Lung (tissue), 12 donors: ENCODE results near the gene PROM2. TPM values are rescaled to one million over a fixed set of nuclear protein-coding genes. Genes with fewer than 3 reads are reported as not detected.

Source experiments
- ATAC-seq: fragments of 200-7000 bp; cut with Tn5 transposase; one replicate; pipeline ENCODE4 v1.9.1; 2020; ENCODE audit warnings: moderate number of reproducible peaks; ENCODE audit not compliant: insufficient read depth, low FRiP score
- DNase-seq, 3 donors: peaks; one replicate each; pipeline ENCODE4 v3.0.0-alpha.2; 2013 to 2017
- H3K27ac ChIP-seq, 2 donors: one replicate each; pipeline ENCODE4 v1.5.1; 2013; ENCODE audit warnings: mild to moderate bottlenecking in 2 of 2, moderate library complexity in 2 of 2, control low read depth in 1 of 2, inconsistent platforms in 1 of 2, low read depth in 1 of 2, low read length in 1 of 2
- H3K27me3 ChIP-seq, 3 donors: one replicate each; pipeline ENCODE4 v1.5.1; 2013; ENCODE audit warnings: low read length in 2 of 3; ENCODE audit not compliant: control insufficient read depth in 3 of 3, insufficient read depth in 3 of 3
- H3K36me3 ChIP-seq, 4 donors: one replicate each; pipeline ENCODE4 v1.5.1; 2013; ENCODE audit warnings: low read length in 4 of 4, mild to moderate bottlenecking in 1 of 4, moderate library complexity in 1 of 4; ENCODE audit not compliant: control insufficient read depth in 4 of 4, insufficient read depth in 4 of 4
- H3K4me1 ChIP-seq, 5 donors: one replicate each; pipeline ENCODE4 v1.5.1; 2013; ENCODE audit warnings: low read length in 5 of 5, mild to moderate bottlenecking in 2 of 5, moderate library complexity in 1 of 5; ENCODE audit not compliant: control insufficient read depth in 5 of 5, insufficient read depth in 5 of 5
- H3K4me3 ChIP-seq: one replicate; pipeline ENCODE4 v1.5.1; 2013; ENCODE audit warnings: mild to moderate bottlenecking, control low read depth, moderate library complexity
- H3K9ac ChIP-seq, 2 donors: one replicate each; pipeline ENCODE4 v1.5.1; 2013; ENCODE audit warnings: low read length in 2 of 2, control low read depth in 1 of 2; ENCODE audit not compliant: insufficient read depth in 1 of 2
- H3K9me3 ChIP-seq, 4 donors: one replicate each; pipeline ENCODE4 v1.5.1; 2013; ENCODE audit warnings: low read length in 3 of 4, mild to moderate bottlenecking in 1 of 4, moderate library complexity in 1 of 4; ENCODE audit not compliant: control insufficient read depth in 4 of 4, insufficient read depth in 3 of 4
- CTCF ChIP-seq: IDR thresholded peaks from 2 replicates; pipeline ENCODE4 v1.5.1; 2012; ENCODE audit warnings: mild to moderate bottlenecking; ENCODE audit errors: control extremely low read depth, extremely low read depth
- WGBS, 2 donors: extraction: QIAGEN DNeasy Blood & Tissue Kit; methylation state at CpG; one replicate each; pipeline ENCODE4 v1.1.7; 2013; 5-methylcytosine and 5-hydroxymethylcytosine counted together
- polyA plus RNA-seq, 2 donors: library from polyadenylated mRNA; stranded (reverse); fragments of 200-250 nt; gene quantifications; one replicate each; pipeline ENCODE4 v1.2.1, GENCODE V29; 2013
- total RNA-seq, 2 donors: library from RNA; depleted of rRNA in 1 of 2; stranded (reverse); fragments of >200 nt in 1 of 2; gene quantifications; one replicate each; pipeline ENCODE4 v1.2.1, GENCODE V29; 2014 to 2021
- donor health status: control.
- donor health status: control.
- donor health status: Bipolar disorder and iron deficiency.
- donor health status: healthy.
- donor health status: DM: yes; HTN: yes; CAD: no.

The PROM2 gene
- total and polyA plus RNA-seq, 4 donors = 4.1 to 11.5 (median 5.2) TPM

- Histone ChIP-seq H3K27ac (no peak overlapping the region), H3K36me3 (no peaks in the 10 kb centered on the region), H3K9ac (no peak overlapping the region), H3K9me3 (no peaks in the 10 kb centered on the region), H3K27me3 (no peaks in the 10 kb centered on the region), H3K4me1 (no peaks in the 10 kb centered on the region), H3K4me3 (no peak overlapping the region)
- no peak for ATAC-seq
- DNase-seq = no peak
- 91% methylated on average over 4 of the region's 4 CpGs for WGBS, 2 donors
- TF ChIP-seq CTCF = no peak
Observed at GRCh38 chr2:95283562-95283961, 9.3 kb downstream of the PROM2 start.

GRCh38 chr2:95284886-95285541, 10.8 kb downstream of the PROM2 start:
- H3K27me3 ChIP-seq = no peaks in the 10 kb centered on the region
- WGBS, 2 donors = 90 to 91% methylated on average over 13 of the region's 13 CpGs
- H3K4me3 ChIP-seq = no peak overlapping the region
- no peak for ATAC-seq
- no peaks in the 10 kb centered on the region for H3K36me3 ChIP-seq
- DNase-seq = no peak
- H3K4me1 ChIP-seq = no peaks in the 10 kb centered on the region
- TF ChIP-seq CTCF = no peak
- no peak overlapping the region for H3K9ac ChIP-seq
- H3K9me3 ChIP-seq = peaks cover 0 to under 1% (median 0%) of the 10 kb centered on the region in 4 donors
- no peak overlapping the region for H3K27ac ChIP-seq

GRCh38 chr2:95285542-95285932, 11.3 kb downstream of the PROM2 start:
- DNase-seq = no peak
- Histone ChIP-seq H3K36me3 (no peaks in the 10 kb centered on the region), H3K9me3 (peaks cover 0 to 5% (median 0%) of the 10 kb centered on the region in 4 donors), H3K27me3 (no peaks in the 10 kb centered on the region), H3K4me3 (no peak overlapping the region), H3K27ac (no peak overlapping the region), H3K9ac (no peak overlapping the region), H3K4me1 (no peaks in the 10 kb centered on the region)
- TF ChIP-seq CTCF = no peak
- WGBS, 2 donors = 64 to 70% methylated on average over 4 of the region's 4 CpGs
- no peak for ATAC-seq

DNA sequence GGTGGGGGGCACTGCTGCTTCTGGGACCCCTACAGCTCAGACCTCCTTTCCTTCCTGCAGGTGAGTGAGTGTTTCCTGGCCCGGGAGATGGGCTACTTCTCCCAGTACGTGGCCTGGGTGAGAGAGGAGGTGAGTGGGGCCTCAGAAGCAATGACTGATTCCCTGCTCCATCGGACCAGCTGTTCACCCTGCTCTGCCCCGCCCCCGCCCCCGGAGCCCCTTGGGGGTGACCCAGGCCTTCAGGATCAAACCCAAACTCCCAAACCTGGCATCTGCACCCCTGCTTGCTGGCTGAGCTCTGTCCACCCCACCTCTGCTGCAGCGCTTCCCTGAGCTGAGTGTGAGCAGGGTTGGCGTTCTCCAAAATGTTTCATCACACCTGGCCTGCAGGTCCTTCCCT, 13.1 kb downstream of the PROM2 start:
- no peaks in the 10 kb centered on the region for H3K4me1 ChIP-seq
- H3K36me3 ChIP-seq = no peaks in the 10 kb centered on the region
- no peak overlapping the region for H3K27ac ChIP-seq
- ATAC-seq (no peak), DNase-seq (no peak)
- no peaks in the 10 kb centered on the region for H3K27me3 ChIP-seq
- H3K9ac ChIP-seq = no peak overlapping the region
- WGBS, 2 donors = 85 to 86% methylated on average over 8 of the region's 8 CpGs
- H3K9me3 ChIP-seq = peaks cover 0 to 7% (median 0%) of the 10 kb centered on the region in 4 donors
- TF ChIP-seq CTCF = no peak
- H3K4me3 ChIP-seq = no peak overlapping the region
